ENCODE results near the gene NFATC1.

Gene NFATC1

GRCh38 chr18:79411614-79412526 lies 16.1 kb downstream of the NFATC1 start:
- Histone ChIP-seq H3K9me3 (ENCODE audit: insufficient read depth, low read depth, low read length) (no peaks in the 10 kb centered on the region), H3K27ac (ENCODE audit: low read length) (no peak overlapping the region), H3K4me1 (ENCODE audit: insufficient read depth, low read length) (no peaks in the 10 kb centered on the region; the same call in 1 of the 2 replicates), H3K36me3 (ENCODE audit: insufficient read depth, low read depth, low read length) (no peaks in the 10 kb centered on the region), H3K4me3 (ENCODE audit: low read length) (no peak overlapping the region), H3K27me3 (ENCODE audit: insufficient read depth, low read length) (no peaks in the 10 kb centered on the region), H3K9ac (ENCODE audit: low read depth, low read length) (no peak overlapping the region)

GRCh38 chr18:79413025-79413424 lies 17.3 kb downstream of the NFATC1 start:
- no peak overlapping the region for H3K27ac ChIP-seq (ENCODE audit: low read length)
- H3K27me3 ChIP-seq (ENCODE audit: insufficient read depth, low read length): no peaks in the 10 kb centered on the region

GRCh38 chr18:79413426-79413825 lies 17.7 kb downstream of the NFATC1 start:
- Histone ChIP-seq H3K4me3 (ENCODE audit: low read length) (no peak overlapping the region), H3K36me3 (ENCODE audit: insufficient read depth, low read depth, low read length) (no peaks in the 10 kb centered on the region), H3K9me3 (ENCODE audit: insufficient read depth, low read depth, low read length) (no peaks in the 10 kb centered on the region), H3K27me3 (ENCODE audit: insufficient read depth, low read length) (no peaks in the 10 kb centered on the region), H3K9ac (ENCODE audit: low read depth, low read length) (no peak overlapping the region), H3K27ac (ENCODE audit: low read length) (no peak overlapping the region), H3K4me1 (ENCODE audit: insufficient read depth, low read length) (no peaks in the 10 kb centered on the region; the same call in 1 of the 2 replicates)

More at GRCh38 chr18:79413025-79413424, 17.3 kb downstream of the NFATC1 start:
- Histone ChIP-seq H3K9ac (ENCODE audit: low read depth, low read length) (no peak overlapping the region), H3K4me1 (ENCODE audit: insufficient read depth, low read length) (no peaks in the 10 kb centered on the region; the same call in 1 of the 2 replicates), H3K9me3 (ENCODE audit: insufficient read depth, low read depth, low read length) (no peaks in the 10 kb centered on the region), H3K4me3 (ENCODE audit: low read length) (no peak overlapping the region), H3K36me3 (ENCODE audit: insufficient read depth, low read depth, low read length) (no peaks in the 10 kb centered on the region)

- Histone ChIP-seq H3K9me3 (ENCODE audit: insufficient read depth, low read depth, low read length) (no peaks in the 10 kb centered on the region), H3K4me3 (ENCODE audit: low read length) (no peak overlapping the region), H3K36me3 (ENCODE audit: insufficient read depth, low read depth, low read length) (no peaks in the 10 kb centered on the region), H3K4me1 (ENCODE audit: insufficient read depth, low read length) (no peaks in the 10 kb centered on the region; the same call in 1 of the 2 replicates), H3K27ac (ENCODE audit: low read length) (no peak overlapping the region), H3K9ac (ENCODE audit: low read depth, low read length) (no peak overlapping the region), H3K27me3 (ENCODE audit: insufficient read depth, low read length) (no peaks in the 10 kb centered on the region)
These were observed 18.2 kb downstream of the NFATC1 start for GRCh38 chr18:79413901-79414300.

GRCh38 chr18:79416022-79416676 lies 20.4 kb downstream of the NFATC1 start:
- H3K9ac ChIP-seq (ENCODE audit: low read depth, low read length): no peak overlapping the region
- H3K9me3 ChIP-seq (ENCODE audit: insufficient read depth, low read depth, low read length): no peaks in the 10 kb centered on the region
- H3K4me1 ChIP-seq (ENCODE audit: insufficient read depth, low read length): no peaks in the 10 kb centered on the region; the same call in 1 of the 2 replicates
- no peak overlapping the region for H3K27ac ChIP-seq (ENCODE audit: low read length)
- H3K36me3 ChIP-seq (ENCODE audit: insufficient read depth, low read depth, low read length): no peaks in the 10 kb centered on the region
- H3K4me3 ChIP-seq (ENCODE audit: low read length): no peak overlapping the region
- H3K27me3 ChIP-seq (ENCODE audit: insufficient read depth, low read length): no peaks in the 10 kb centered on the region

- no peaks in the 10 kb centered on the region for H3K9me3 ChIP-seq (ENCODE audit: insufficient read depth, low read depth, low read length)
- no peak overlapping the region for H3K9ac ChIP-seq (ENCODE audit: low read depth, low read length)
- no peak overlapping the region for H3K4me3 ChIP-seq (ENCODE audit: low read length)
- H3K4me1 ChIP-seq (ENCODE audit: insufficient read depth, low read length): no peaks in the 10 kb centered on the region; the same call in 1 of the 2 replicates
- no peaks in the 10 kb centered on the region for H3K36me3 ChIP-seq (ENCODE audit: insufficient read depth, low read depth, low read length)
- no peak overlapping the region for H3K27ac ChIP-seq (ENCODE audit: low read length)
- H3K27me3 ChIP-seq (ENCODE audit: insufficient read depth, low read length): no peaks in the 10 kb centered on the region
These were observed 20.9 kb downstream of the NFATC1 start for GRCh38 chr18:79416677-79417052.

- Histone ChIP-seq H3K4me1 (ENCODE audit: insufficient read depth, low read length) (no peaks in the 10 kb centered on the region), H3K27me3 (ENCODE audit: insufficient read depth, low read length) (no peaks in the 10 kb centered on the region), H3K4me3 (ENCODE audit: low read length) (no peak overlapping the region), H3K9me3 (ENCODE audit: insufficient read depth, low read depth, low read length) (no peaks in the 10 kb centered on the region), H3K9ac (ENCODE audit: low read depth, low read length) (no peak overlapping the region), H3K27ac (ENCODE audit: low read length) (no peak overlapping the region), H3K36me3 (ENCODE audit: insufficient read depth, low read depth, low read length) (no peaks in the 10 kb centered on the region)
These were observed 22.5 kb downstream of the NFATC1 start for GRCh38 chr18:79418236-79418635.

GRCh38 chr18:79418642-79419041 lies 22.9 kb downstream of the NFATC1 start:
- no peak overlapping the region for H3K4me3 ChIP-seq (ENCODE audit: low read length)
- H3K27me3 ChIP-seq (ENCODE audit: insufficient read depth, low read length): no peaks in the 10 kb centered on the region
- H3K9me3 ChIP-seq (ENCODE audit: insufficient read depth, low read depth, low read length): no peaks in the 10 kb centered on the region
- H3K9ac ChIP-seq (ENCODE audit: low read depth, low read length): no peak overlapping the region
- H3K4me1 ChIP-seq (ENCODE audit: insufficient read depth, low read length): no peaks in the 10 kb centered on the region
- H3K27ac ChIP-seq (ENCODE audit: low read length): no peak overlapping the region
- H3K36me3 ChIP-seq (ENCODE audit: insufficient read depth, low read depth, low read length): no peaks in the 10 kb centered on the region

GRCh38 chr18:79420033-79420745 lies 24.5 kb downstream of the NFATC1 start:
- Histone ChIP-seq H3K9ac (ENCODE audit: low read depth, low read length) (no peak overlapping the region), H3K4me3 (ENCODE audit: low read length) (no peak overlapping the region), H3K27me3 (ENCODE audit: insufficient read depth, low read length) (peaks cover 7% of the 10 kb centered on the region; the same call in 1 of the 2 replicates), H3K27ac (ENCODE audit: low read length) (no peak overlapping the region), H3K4me1 (ENCODE audit: insufficient read depth, low read length) (no peaks in the 10 kb centered on the region), H3K36me3 (ENCODE audit: insufficient read depth, low read depth, low read length) (no peaks in the 10 kb centered on the region), H3K9me3 (ENCODE audit: insufficient read depth, low read depth, low read length) (no peaks in the 10 kb centered on the region)

- no peak overlapping the region for H3K9ac ChIP-seq (ENCODE audit: low read depth, low read length)
- peaks cover 7% of the 10 kb centered on the region; the same call in 1 of the 2 replicates for H3K27me3 ChIP-seq (ENCODE audit: insufficient read depth, low read length)
- no peaks in the 10 kb centered on the region for H3K4me1 ChIP-seq (ENCODE audit: insufficient read depth, low read length)
- no peak overlapping the region for H3K4me3 ChIP-seq (ENCODE audit: low read length)
- H3K9me3 ChIP-seq (ENCODE audit: insufficient read depth, low read depth, low read length): no peaks in the 10 kb centered on the region
- no peak overlapping the region for H3K27ac ChIP-seq (ENCODE audit: low read length)
- H3K36me3 ChIP-seq (ENCODE audit: insufficient read depth, low read depth, low read length): no peaks in the 10 kb centered on the region
These were observed 25.6 kb downstream of the NFATC1 start for GRCh38 chr18:79421275-79421857.

- H3K27me3 ChIP-seq (ENCODE audit: insufficient read depth, low read length): peaks cover 7% of the 10 kb centered on the region; the same call in 1 of the 2 replicates
- H3K27ac ChIP-seq (ENCODE audit: low read length): no peak overlapping the region
- no peak overlapping the region for H3K4me3 ChIP-seq (ENCODE audit: low read length)
- H3K4me1 ChIP-seq (ENCODE audit: insufficient read depth, low read length): no peaks in the 10 kb centered on the region
- no peaks in the 10 kb centered on the region for H3K9me3 ChIP-seq (ENCODE audit: insufficient read depth, low read depth, low read length)
- no peaks in the 10 kb centered on the region for H3K36me3 ChIP-seq (ENCODE audit: insufficient read depth, low read depth, low read length)
- H3K9ac ChIP-seq (ENCODE audit: low read depth, low read length): no peak overlapping the region
These were observed 26.5 kb downstream of the NFATC1 start for GRCh38 chr18:79422022-79422782.
